HUES64 (cell line): ENCODE results near the gene EMILIN2.

Experiments used
- H3K27ac ChIP-seq: 2 replicates; pipeline ENCODE4 v1.7.0; 2013; ENCODE audit warnings: low read depth, low read length, inconsistent platforms
- H3K27me3 ChIP-seq: 2 replicates; pipeline ENCODE4 v1.6.1; 2013; ENCODE audit warnings: mild to moderate bottlenecking, low read length; ENCODE audit not compliant: insufficient read depth
- H3K36me3 ChIP-seq: 2 replicates; pipeline ENCODE4 v1.6.1; 2013; ENCODE audit warnings: mild to moderate bottlenecking, low read length; ENCODE audit not compliant: insufficient read depth
- H3K4me1 ChIP-seq: 2 replicates; pipeline ENCODE4 v1.6.1; 2013; ENCODE audit warnings: mild to moderate bottlenecking, low read length, moderate library complexity; ENCODE audit not compliant: insufficient read depth
- H3K4me3 ChIP-seq: 2 replicates; pipeline ENCODE4 v1.5.1; 2013; ENCODE audit warnings: mild to moderate bottlenecking, low read length, moderate library complexity
- H3K9ac ChIP-seq: 2 replicates; pipeline ENCODE4 v1.6.1; 2013; ENCODE audit warnings: mild to moderate bottlenecking, low read depth, low read length
- H3K9me3 ChIP-seq: 2 replicates; pipeline ENCODE4 v1.6.1; 2013; ENCODE audit warnings: low read depth, low read length; ENCODE audit not compliant: insufficient read depth
- WGBS: fragments of 150-250, 120-280 bp; methylation state at CpG from one replicate; pipeline ENCODE4 v1.1.7; 2013; ENCODE audit warnings: missing lambda C conversion rate; 5-methylcytosine and 5-hydroxymethylcytosine counted together

EMILIN2 gene

GRCh38 chr18:2879889-2880288 lies 33.1 kb downstream of the EMILIN2 start:
- H3K4me3 ChIP-seq, result no peak overlapping the region
- H3K27ac ChIP-seq, result no peak overlapping the region
- 93% methylated on average over 4 of the region's 4 CpGs for WGBS

GRCh38 chr18:2880473-2880872 lies 33.7 kb downstream of the EMILIN2 start:
- Histone ChIP-seq H3K4me1 (peaks cover 5% of the 10 kb centered on the region; the same call in 1 of the 2 replicates), H3K9me3 (no peaks in the 10 kb centered on the region), H3K36me3 (no peaks in the 10 kb centered on the region), H3K9ac (no peak overlapping the region), H3K4me3 (no peak overlapping the region), H3K27me3 (no peaks in the 10 kb centered on the region), H3K27ac (no peak overlapping the region)
- 87% methylated on average over 17 of the region's 17 CpGs for WGBS

More at GRCh38 chr18:2879889-2880288, 33.1 kb downstream of the EMILIN2 start:
- H3K4me1 ChIP-seq, result peaks cover 5% of the 10 kb centered on the region; the same call in 1 of the 2 replicates
- H3K27me3 ChIP-seq, result no peaks in the 10 kb centered on the region
- no peaks in the 10 kb centered on the region for H3K9me3 ChIP-seq
- H3K36me3 ChIP-seq, result no peaks in the 10 kb centered on the region
- no peak overlapping the region for H3K9ac ChIP-seq

DNA sequence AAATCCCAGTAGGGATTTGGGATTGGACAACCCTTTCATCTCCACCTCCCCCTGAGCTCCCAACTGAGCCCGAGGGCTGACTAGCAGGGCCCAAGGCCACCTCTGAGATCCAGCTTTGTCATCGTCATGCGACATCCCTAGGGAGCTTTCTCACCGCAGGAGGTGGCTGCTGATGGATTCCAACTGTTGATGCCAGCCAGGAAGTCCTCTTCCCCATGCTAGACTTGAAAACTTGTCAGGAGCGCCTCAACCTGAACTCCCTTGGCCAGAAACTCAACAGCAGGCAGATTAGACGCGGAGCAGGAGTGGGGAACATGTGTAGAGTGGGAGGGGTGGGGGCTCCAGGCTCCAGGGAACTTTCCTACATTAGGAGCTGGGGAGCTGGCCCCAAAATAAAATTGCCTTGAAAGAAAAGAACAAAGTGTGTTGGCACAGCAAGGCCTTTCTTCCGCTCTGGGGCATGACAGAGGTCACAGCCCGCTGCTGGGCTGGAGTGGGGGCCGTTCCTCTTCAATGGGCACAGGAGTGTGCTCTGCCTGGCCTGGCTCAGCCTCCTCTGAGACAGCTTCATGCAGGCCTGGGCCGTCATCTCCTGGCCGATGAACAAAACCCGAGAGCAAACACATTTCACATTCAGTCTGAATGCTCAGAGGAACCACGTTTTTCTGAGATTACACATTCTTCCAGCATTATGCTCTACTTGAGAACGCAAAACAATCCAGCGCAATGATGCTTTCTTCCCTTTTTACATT lies 34.5 kb downstream of the EMILIN2 start:
- no peak overlapping the region for H3K27ac ChIP-seq
- H3K27me3 ChIP-seq, result no peaks in the 10 kb centered on the region
- H3K4me1 ChIP-seq, result peaks cover 5% of the 10 kb centered on the region; the same call in 1 of the 2 replicates
- H3K4me3 ChIP-seq, result no peak overlapping the region
- H3K36me3 ChIP-seq, result no peaks in the 10 kb centered on the region
- no peaks in the 10 kb centered on the region for H3K9me3 ChIP-seq
- no peak overlapping the region for H3K9ac ChIP-seq
- WGBS, result 90% methylated on average over 16 of the region's 16 CpGs

DNA sequence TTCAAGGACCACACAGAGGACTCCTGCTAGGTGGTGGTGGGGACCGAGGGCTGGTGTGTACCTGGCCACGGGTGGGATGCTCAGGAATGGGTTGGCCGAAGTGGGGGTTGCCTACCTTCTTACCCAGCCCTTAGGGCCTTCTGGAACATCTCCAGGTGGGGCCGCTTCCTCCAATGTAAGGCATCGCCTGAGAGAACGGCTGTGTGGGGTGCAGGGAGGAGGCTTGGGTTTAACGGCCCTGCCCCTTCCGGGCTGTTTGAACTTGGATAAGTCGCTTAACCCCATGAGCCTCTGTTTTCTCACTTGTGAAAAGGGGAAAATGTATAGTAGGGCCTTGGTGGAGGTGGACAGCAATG lies 35.0 kb downstream of the EMILIN2 start:
- H3K36me3 ChIP-seq, result no peaks in the 10 kb centered on the region
- H3K4me3 ChIP-seq, result no peak overlapping the region
- H3K9me3 ChIP-seq, result 0 out of 2 replicates have a peak, but pooled peaks cover 5% of the 10 kb centered on the region
- H3K4me1 ChIP-seq, result peaks cover 5% of the 10 kb centered on the region; the same call in 1 of the 2 replicates
- WGBS, result 92% methylated on average over 9 of the region's 9 CpGs
- H3K27me3 ChIP-seq, result no peaks in the 10 kb centered on the region
- H3K27ac ChIP-seq, result no peak overlapping the region
- no peak overlapping the region for H3K9ac ChIP-seq

DNA sequence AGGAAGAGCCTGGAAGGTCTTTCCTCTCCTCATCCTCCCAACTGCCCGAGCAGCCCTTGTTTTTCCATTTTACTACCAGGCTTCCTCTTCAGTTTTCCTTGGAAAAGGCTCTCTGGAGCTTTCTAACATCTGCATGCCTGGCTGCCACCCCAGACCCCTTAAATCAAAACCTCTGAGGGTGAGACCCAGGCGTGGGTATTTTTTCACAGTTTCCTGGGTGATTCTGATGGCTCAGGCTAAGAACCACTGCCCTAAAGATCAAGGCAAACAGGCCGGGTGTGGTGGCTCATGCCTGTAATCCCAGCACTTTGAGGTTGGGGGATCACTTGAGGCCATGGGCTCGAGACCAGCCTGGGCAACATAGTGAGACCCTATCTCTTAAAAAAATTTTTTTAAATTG lies 35.4 kb downstream of the EMILIN2 start:
- WGBS, result 97% methylated on average over 4 of the region's 4 CpGs
- Histone ChIP-seq H3K9ac (no peak overlapping the region), H3K27me3 (no peaks in the 10 kb centered on the region), H3K27ac (no peak overlapping the region), H3K36me3 (no peaks in the 10 kb centered on the region), H3K4me1 (peaks cover 5% of the 10 kb centered on the region; the same call in 1 of the 2 replicates), H3K9me3 (0 out of 2 replicates have a peak, but pooled peaks cover 6% of the 10 kb centered on the region), H3K4me3 (no peak overlapping the region)

DNA sequence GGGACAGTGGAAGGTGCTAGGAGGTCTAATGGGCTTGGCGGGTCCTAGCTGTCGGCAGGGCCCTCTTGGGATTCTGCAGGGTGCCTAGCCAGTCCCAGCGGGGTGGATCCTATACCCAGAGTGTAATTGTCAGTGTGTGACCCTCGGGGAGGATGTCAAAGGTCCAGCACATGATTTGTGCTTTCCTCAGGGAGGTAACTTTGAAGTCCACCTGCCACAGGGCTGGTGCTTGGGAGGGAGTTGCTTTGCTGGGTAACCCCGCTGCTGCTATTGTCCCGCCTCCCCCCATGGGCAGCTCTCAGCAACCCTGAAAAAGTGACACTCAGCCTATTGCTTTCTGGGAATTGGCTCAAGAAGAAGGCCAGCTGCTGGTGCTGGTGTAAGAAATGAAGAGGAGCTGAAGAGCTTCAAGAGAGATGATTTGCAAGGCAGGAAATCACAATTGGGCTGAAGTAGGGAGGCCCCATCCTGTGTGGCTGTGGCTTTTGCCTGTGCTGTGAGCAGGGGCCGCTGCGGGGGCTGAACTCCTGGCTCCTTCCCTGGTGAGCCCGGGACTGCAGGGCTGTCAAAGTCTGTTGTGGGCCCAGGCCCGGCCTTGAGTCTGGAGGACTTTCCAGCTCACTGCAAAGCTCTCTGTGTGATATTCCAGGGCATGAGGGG lies 36.4 kb downstream of the EMILIN2 start:
- Histone ChIP-seq H3K9ac (no peak overlapping the region), H3K36me3 (no peaks in the 10 kb centered on the region), H3K27ac (no peak overlapping the region), H3K4me3 (no peak overlapping the region), H3K9me3 (0 out of 2 replicates have a peak, but pooled peaks cover 11% of the 10 kb centered on the region), H3K27me3 (no peaks in the 10 kb centered on the region), H3K4me1 (peaks cover 5% of the 10 kb centered on the region; the same call in 1 of the 2 replicates)
- 88% methylated on average over 10 of the region's 10 CpGs for WGBS

GRCh38 chr18:2884706-2885285 lies 38.0 kb downstream of the EMILIN2 start:
- Histone ChIP-seq H3K4me3 (no peak overlapping the region), H3K27me3 (no peaks in the 10 kb centered on the region), H3K9me3 (0 out of 2 replicates have a peak, but pooled peaks cover 11% of the 10 kb centered on the region), H3K9ac (no peak overlapping the region), H3K36me3 (no peaks in the 10 kb centered on the region), H3K4me1 (peaks cover 5% of the 10 kb centered on the region; the same call in 1 of the 2 replicates), H3K27ac (no peak overlapping the region)
- WGBS, result 95% methylated on average over 13 of the region's 13 CpGs

GRCh38 chr18:2887470-2887869 lies 40.7 kb downstream of the EMILIN2 start:
- Histone ChIP-seq H3K4me3 (no peak overlapping the region), H3K9ac (no peak overlapping the region), H3K36me3 (no peaks in the 10 kb centered on the region; the same call in 1 of the 2 replicates), H3K27me3 (no peaks in the 10 kb centered on the region), H3K27ac (no peak overlapping the region), H3K4me1 (no peaks in the 10 kb centered on the region), H3K9me3 (0 out of 2 replicates have a peak, but pooled peaks cover 11% of the 10 kb centered on the region)
- 84% methylated on average over 4 of the region's 4 CpGs for WGBS

GRCh38 chr18:2889761-2890192 lies 43.0 kb downstream of the EMILIN2 start:
- Histone ChIP-seq H3K4me3 (no peak overlapping the region), H3K4me1 (peaks cover 6% of the 10 kb centered on the region), H3K9ac (no peak overlapping the region), H3K9me3 (0 out of 2 replicates have a peak, but pooled peaks cover 11% of the 10 kb centered on the region), H3K27ac (no peak overlapping the region), H3K27me3 (no peaks in the 10 kb centered on the region), H3K36me3 (no peaks in the 10 kb centered on the region; the same call in 1 of the 2 replicates)
- WGBS, result 81% methylated on average over 3 of the region's 3 CpGs

GRCh38 chr18:2890606-2891005 lies 43.8 kb downstream of the EMILIN2 start:
- H3K36me3 ChIP-seq, result no peaks in the 10 kb centered on the region; the same call in 1 of the 2 replicates
- H3K9me3 ChIP-seq, result peaks cover 17% of the 10 kb centered on the region; the same call in 1 of the 2 replicates
- H3K27ac ChIP-seq, result no peak overlapping the region
- no peaks in the 10 kb centered on the region for H3K27me3 ChIP-seq
- no peak overlapping the region for H3K9ac ChIP-seq
- no peak overlapping the region for H3K4me3 ChIP-seq
- WGBS, result 91% methylated on average over 5 of the region's 5 CpGs
- H3K4me1 ChIP-seq, result peaks cover 9% of the 10 kb centered on the region
